Measurements from ENCODE around the gene CHRNG. TPM values are rescaled to one million over a fixed set of nuclear protein-coding genes. Genes with fewer than 3 reads are reported as not detected.

CHRNG gene
- total RNA-seq, 8 experiments from 2014 or later = 0.38 to 2.4 (median 0.93) TPM

DNA sequence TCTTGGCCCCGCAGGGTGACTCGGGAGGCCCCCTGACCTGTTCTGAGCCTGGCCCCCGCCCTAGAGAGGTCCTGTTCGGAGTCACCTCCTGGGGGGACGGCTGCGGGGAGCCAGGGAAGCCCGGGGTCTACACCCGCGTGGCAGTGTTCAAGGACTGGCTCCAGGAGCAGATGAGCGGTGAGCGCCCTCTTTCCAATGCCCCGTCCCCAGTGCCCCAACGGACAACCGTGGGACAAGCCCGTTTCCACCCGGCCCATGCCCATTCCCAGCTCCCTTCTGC, 16.1 kb upstream of the CHRNG start:
- 0 to 13% (median 10%) methylated on average over 1 to 3 of the region's 16 CpGs; no CpG with 5 or more reads in 7 of the 10 experiments for WGBS, 10 experiments
- no peak for ATAC-seq (replicated peaks in 6 of 8)
- Histone ChIP-seq H3K4me1 (replicated peaks in 1 of 2) (peaks cover 43 to 56% of the 10 kb centered on the region in 2 donors), H3K27ac (no peak overlapping the region), H3K4me3 (peak overlapping the region in 4 of 5 donors; percentile 28 to 40 (median 32))
- in situ Hi-C loops (cut with MboI; ENCODE audit: low pct_unique_long_range_greater_than_20kb in 2 of 9, low sequenced_read_pairs in 9 of 9, unreplicated experiment in 9 of 9) = loop anchor here in 4 of 9 experiments (10.0 to 25.0 kb wide), 3 partner anchors 69 to 619 kb away; partner anchors contain the start of gene ALPI (in 1 of the 4)

DNA sequence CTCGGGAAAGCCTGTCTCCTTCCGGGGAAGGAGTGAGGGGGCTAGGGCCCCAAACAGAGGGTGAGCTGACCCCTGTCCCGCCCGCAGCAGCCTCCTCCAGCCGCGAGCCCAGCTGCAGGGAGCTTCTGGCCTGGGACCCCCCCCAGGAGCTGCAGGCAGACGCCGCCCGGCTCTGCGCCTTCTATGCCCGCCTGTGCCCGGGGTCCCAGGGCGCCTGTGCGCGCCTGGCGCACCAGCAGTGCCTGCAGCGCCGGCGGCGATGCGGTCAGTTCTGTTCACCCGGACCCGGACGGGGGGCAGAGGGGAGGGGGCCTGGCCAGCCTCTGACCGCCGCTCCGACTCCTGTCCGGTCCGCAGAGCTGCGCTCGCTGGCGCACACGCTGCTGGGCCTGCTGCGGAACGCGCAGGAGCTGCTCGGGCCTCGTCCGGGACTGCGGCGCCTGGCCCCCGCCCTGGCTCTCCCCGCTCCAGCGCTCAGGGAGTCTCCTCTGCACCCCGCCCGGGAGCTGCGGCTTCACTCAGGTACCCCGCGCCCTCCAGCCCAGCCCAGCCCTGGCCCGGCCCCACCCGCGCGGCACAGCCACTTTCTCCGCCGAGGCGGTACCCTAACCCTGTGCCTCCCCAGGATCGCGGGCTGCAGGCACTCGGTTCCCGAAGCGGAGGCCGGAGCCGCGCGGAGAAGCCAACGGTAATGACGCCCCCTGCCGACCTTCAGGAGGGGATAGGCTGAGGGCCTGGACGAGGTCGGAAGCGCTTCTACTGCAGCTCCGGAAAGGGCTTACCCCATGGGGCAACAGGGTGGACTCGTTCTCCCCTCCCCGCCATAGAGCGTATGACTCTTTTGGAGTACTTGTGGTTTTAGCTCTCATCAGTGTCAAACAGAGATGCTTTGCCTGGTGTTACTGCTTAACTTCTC, 15.6 kb upstream of the CHRNG start:
- peak; percentile 45 to 67 (median 50) for ATAC-seq (replicated peaks in 6 of 8)
- 6 to 18% (median 15%) methylated on average over 1 to 14 of the region's 75 CpGs; no CpG with 5 or more reads in 6 of the 10 experiments for WGBS, 10 experiments
- in situ Hi-C loops (cut with MboI; ENCODE audit: low pct_unique_long_range_greater_than_20kb in 2 of 9, low sequenced_read_pairs in 9 of 9, unreplicated experiment in 9 of 9) = loop anchor here in 4 of 9 experiments (10.0 to 25.0 kb wide), 3 partner anchors 69 to 619 kb away; partner anchors contain the start of gene ALPI (in 1 of the 4)

DNA sequence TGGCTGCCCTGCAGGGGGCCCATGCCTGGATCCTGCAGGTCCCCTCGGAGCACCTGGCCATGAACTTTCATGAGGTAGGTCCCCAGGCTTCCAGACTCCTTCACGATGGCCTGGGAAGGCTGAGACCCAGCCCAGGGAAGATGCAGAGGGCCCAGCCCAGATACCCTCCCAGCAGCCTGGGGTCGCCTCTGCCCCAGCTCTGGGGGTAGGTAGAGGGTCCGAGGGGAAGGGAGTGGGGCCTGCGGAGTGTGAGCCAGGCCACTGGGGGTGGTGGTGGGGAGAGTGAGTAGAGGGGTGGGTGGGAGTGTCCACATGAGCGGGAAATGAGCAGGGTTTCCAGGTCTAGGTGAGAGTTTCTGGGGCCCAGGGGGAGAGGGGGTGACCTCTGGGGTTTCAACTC, 14.7 kb upstream of the CHRNG start:
- in situ Hi-C loops (cut with MboI; ENCODE audit: low pct_unique_long_range_greater_than_20kb in 2 of 9, low sequenced_read_pairs in 9 of 9, unreplicated experiment in 9 of 9) = loop anchor here in 5 of 9 experiments (10.0 to 25.0 kb wide), 3 partner anchors 70 to 620 kb away; partner anchors contain the start of gene ALPI (in 1 of the 5)
- WGBS, 10 experiments = 0% methylated on average over 1 of the region's 6 CpGs; no CpG with 5 or more reads in 9 of the 10 experiments
- Histone ChIP-seq H3K27ac (no peak overlapping the region), H3K4me1 (replicated peaks in 1 of 2) (peaks cover 39 to 53% of the 10 kb centered on the region in 2 donors), H3K4me3 (no peak overlapping the region)
- no peak for ATAC-seq (replicated peaks in 6 of 8)

More for the DNA sequence above, 15.6 kb upstream of the CHRNG start:
- Histone ChIP-seq H3K4me1 (replicated peaks in 1 of 2) (peaks cover 43 to 56% of the 10 kb centered on the region in 2 donors), H3K4me3 (peak overlapping the region; percentile 22 to 40 (median 30)), H3K27ac (no peak overlapping the region)

DNA sequence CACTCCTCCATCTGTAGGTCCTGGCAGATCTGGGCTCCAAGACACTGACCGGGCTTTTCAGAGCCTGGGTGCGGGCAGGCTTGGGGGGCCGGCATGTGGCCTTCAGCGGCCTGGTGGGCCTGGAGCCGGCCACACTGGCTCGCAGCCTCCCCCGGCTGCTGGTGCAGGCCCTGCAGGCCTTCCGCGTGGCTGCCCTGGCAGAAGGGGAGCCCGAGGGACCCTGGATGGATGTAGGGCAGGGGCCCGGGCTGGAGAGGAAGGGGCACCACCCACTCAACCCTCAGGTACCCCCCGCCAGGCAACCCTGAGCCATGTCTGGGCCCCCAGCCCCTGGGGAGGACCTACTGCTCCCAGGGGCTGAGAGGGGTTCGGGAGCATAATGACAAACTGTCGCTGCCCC, 14.3 kb upstream of the CHRNG start:
- in situ Hi-C loops (cut with MboI; ENCODE audit: low pct_unique_long_range_greater_than_20kb in 2 of 9, low sequenced_read_pairs in 9 of 9, unreplicated experiment in 9 of 9) = loop anchor here in 3 of 9 experiments (10.0 to 25.0 kb wide), 3 partner anchors 70 to 620 kb away; partner anchors contain the start of gene ALPI (in 1 of the 3)
- peaks cover 35 to 49% of the 10 kb centered on the region in 2 donors for H3K4me1 ChIP-seq (replicated peaks in 1 of 2)
- no peak overlapping the region for H3K27ac ChIP-seq
- WGBS, 10 experiments = 78% methylated on average over 3 of the region's 14 CpGs; no CpG with 5 or more reads in 9 of the 10 experiments
- H3K4me3 ChIP-seq = no peak overlapping the region
- peak in 1 of 8 experiments; percentile 0 for ATAC-seq (replicated peaks in 6 of 8)

DNA sequence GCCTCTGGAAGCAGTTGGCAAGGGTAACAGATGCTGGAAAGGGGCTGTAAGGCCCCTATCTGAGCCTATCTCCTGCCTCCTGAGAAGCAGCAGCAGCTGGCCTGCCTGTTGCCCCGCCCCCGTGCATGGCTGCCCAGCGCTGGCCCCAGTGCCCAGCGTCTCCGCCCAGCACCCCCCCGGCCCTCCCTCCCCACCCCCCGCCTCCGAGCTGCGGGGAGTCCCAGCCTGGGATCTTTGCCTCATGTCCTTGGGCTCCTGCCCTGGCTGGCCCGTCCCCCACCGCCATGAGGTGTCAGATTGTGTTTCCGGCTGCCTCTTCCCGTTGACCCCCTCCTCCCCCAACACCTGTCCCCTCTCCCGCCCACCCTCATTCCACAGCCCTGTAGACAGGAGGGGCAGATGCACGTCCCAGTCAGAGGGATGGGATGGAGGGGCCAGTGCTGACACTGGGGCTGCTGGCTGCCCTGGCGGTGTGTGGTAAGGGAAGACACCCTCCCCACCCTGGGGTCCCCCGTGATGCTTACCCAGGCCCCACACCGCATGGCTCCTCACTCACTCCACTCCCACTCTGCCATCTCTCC, 13.6 kb upstream of the CHRNG start, which contains the start of gene CHRND:
TSS of gene CHRND (plus strand) at position 370 of the 581 bp plus-strand sequence. CDS start at position 426, 56 bp downstream.
- no peak within 1 kb of the TSS for H3K4me3 ChIP-seq
- peak; percentile 10 to 71 (median 63) for ATAC-seq (replicated peaks in 6 of 8)
- WGBS, 10 experiments = no CpG with 5 or more reads among the region's 18 CpGs
- H3K27ac ChIP-seq = peak within 1 kb of the TSS in 1 of 2 donors; percentile 62
- in situ Hi-C loops (cut with MboI; ENCODE audit: low pct_unique_long_range_greater_than_20kb in 2 of 9, low sequenced_read_pairs in 9 of 9, unreplicated experiment in 9 of 9) = loop anchor here in 3 of 9 experiments (10.0 to 25.0 kb wide), 3 partner anchors 71 to 621 kb away; partner anchors contain the start of gene ALPI (in 1 of the 3)
- H3K4me1 ChIP-seq (replicated peaks in 1 of 2) = peaks cover 33 to 46% of the 10 kb centered on the region in 2 donors

DNA sequence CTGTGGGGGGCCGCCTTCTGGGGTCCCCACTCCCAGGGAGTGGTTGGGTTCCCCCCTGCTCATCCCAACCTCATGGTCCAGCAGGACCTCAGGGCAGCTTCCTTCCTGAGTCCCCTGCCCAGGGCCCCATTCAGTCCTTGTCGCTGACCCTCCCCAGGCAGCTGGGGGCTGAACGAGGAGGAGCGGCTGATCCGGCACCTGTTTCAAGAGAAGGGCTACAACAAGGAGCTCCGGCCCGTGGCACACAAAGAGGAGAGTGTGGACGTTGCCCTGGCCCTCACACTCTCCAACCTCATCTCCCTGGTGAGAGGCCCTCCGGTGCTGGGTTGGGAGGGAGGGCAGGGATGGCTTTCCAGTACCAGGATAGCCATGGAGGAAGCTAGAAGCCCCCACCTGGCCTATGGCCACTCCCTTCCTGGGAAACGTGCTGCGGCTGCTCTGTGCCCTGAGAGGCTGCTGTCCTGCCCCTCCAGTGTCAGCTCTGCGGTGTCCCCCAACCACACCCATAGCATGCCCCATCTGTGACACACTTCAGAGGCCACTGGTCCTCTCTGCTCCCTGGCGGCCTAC, 13.0 kb upstream of the CHRNG start:
- in situ Hi-C loops (cut with MboI; ENCODE audit: low pct_unique_long_range_greater_than_20kb in 2 of 9, low sequenced_read_pairs in 9 of 9, unreplicated experiment in 9 of 9) = loop anchor here in 3 of 9 experiments (10.0 to 25.0 kb wide), 3 partner anchors 72 to 622 kb away; partner anchors contain the start of gene ALPI (in 1 of the 3)
- peaks cover 33 to 46% of the 10 kb centered on the region in 2 donors for H3K4me1 ChIP-seq (replicated peaks in 1 of 2)
- WGBS, 10 experiments = 68 to 100% (median 80%) methylated on average over 1 to 8 of the region's 13 CpGs; no CpG with 5 or more reads in 7 of the 10 experiments
- peak overlapping the region in 1 of 2 donors; percentile 62 for H3K27ac ChIP-seq
- ATAC-seq (replicated peaks in 6 of 8) = peak in 5 of 8 experiments; percentile 16 to 39 (median 23)
- H3K4me3 ChIP-seq = no peak overlapping the region

DNA sequence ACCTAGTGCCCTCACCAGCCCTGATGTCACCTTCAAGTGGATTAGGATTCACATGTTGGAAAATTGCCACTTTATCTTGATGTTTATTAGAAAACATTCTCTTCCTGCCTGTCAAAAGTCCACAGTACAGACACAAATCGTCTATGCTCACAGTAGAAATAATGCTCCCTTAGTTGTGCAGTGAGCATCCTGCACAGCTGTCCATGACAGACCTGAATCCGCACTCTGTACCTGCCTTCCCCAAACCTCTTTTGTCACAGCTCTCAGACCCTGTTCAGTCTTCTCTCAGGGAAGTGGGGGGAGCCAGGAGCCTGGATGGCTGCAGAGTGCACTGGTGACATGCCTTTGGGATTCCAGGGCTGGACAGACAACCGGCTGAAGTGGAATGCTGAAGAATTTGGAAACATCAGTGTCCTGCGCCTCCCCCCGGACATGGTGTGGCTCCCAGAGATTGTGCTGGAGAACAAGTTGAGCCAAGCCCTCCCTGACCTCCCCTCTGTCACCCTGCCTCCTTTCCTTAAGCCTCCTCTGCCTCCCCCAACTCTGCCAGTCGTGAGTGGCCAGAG, 11.5 kb upstream of the CHRNG start:
- Histone ChIP-seq H3K4me1 (replicated peaks in 1 of 2) (peaks cover 24 to 35% of the 10 kb centered on the region in 2 donors), H3K27ac (no peak overlapping the region), H3K4me3 (no peak overlapping the region)
- ATAC-seq (replicated peaks in 6 of 8) = no peak
- 0 to 100% (median 67%) methylated on average over 1 to 3 of the region's 6 CpGs; no CpG with 5 or more reads in 4 of the 10 experiments for WGBS, 10 experiments
- in situ Hi-C loops (cut with MboI; ENCODE audit: low pct_unique_long_range_greater_than_20kb in 2 of 9, low sequenced_read_pairs in 9 of 9, unreplicated experiment in 9 of 9) = loop anchor here in 3 of 9 experiments (10.0 to 25.0 kb wide), 3 partner anchors 73 to 623 kb away; partner anchors contain the start of gene ALPI (in 1 of the 3)

DNA sequence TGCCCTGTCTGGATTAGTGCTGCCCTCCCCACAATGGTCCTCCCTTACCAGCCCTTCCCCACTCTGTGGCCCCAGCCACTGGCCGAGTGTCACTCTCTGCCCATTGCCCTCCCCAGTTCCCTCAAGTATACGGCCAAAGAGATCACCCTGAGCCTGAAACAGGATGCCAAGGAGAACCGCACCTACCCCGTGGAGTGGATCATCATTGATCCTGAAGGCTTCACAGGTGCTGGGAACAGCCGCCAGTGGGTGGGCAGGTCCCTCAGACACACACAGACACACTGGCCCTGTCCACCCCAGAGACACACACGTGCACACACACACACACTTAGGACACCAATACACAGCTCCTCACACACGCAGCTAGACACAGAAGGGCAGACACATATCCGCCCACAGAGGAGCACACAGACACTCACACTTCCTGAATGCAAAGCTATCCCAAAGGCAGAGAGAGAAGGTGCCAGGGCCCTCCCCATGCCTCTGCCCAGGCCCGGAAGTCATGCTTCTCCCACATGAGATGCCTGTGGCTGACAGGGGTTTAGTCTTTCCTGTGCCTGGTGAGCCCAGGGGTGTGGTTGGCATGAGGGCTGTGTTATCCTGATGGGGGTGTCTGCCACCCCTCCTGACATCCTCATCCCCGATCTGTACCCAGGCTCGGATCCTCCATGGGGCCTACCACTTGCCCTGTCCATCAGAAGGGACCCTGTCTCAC, 10.6 kb upstream of the CHRNG start:
- ATAC-seq (replicated peaks in 6 of 8) = peak in 1 of 8 experiments; percentile 9

DNA sequence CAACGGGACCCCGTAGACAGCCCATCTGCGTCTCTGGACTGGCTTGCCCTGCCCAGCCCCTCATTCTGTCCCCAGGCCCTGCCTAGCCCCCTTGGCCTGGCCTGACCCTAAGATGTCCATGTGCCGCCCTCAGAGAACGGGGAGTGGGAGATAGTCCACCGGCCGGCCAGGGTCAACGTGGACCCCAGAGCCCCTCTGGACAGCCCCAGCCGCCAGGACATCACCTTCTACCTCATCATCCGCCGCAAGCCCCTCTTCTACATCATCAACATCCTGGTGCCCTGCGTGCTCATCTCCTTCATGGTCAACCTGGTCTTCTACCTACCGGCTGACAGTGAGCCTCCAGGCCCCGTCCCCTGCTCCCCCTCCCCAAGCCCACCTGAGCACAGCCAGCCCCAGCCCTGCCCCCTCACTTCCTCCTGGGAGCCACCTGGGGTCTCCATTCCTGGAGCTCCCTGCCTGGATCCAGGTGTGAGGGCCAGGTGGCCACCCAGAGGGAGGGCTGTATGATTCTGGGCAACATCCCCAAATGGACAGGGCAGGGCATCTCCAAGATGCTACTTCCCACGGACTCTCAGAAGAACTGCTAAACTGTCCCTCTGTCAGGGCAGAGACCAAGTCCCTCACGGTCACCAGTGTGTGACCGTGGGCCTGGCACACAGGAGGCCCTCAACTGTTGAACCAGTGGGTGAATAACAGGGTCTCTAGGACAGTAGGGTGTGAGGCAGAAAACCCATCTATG, 9.5 kb upstream of the CHRNG start:
- in situ Hi-C loops (cut with MboI; ENCODE audit: low pct_unique_long_range_greater_than_20kb in 2 of 9, low sequenced_read_pairs in 9 of 9, unreplicated experiment in 9 of 9) = loop anchor here in 3 of 9 experiments (10.0 to 25.0 kb wide), 3 partner anchors 75 to 625 kb away; partner anchors contain the start of gene ALPI (in 1 of the 3)
- Histone ChIP-seq H3K4me1 (replicated peaks in 1 of 2) (peaks cover 20 to 32% of the 10 kb centered on the region in 2 donors), H3K4me3 (no peak overlapping the region), H3K27ac (no peak overlapping the region)
- no peak for ATAC-seq (replicated peaks in 6 of 8)
- WGBS, 10 experiments = 58 to 100% (median 80%) methylated on average over 1 to 4 of the region's 17 CpGs; no CpG with 5 or more reads in 4 of the 10 experiments

More for the DNA sequence above, 10.6 kb upstream of the CHRNG start:
- Histone ChIP-seq H3K4me3 (no peak overlapping the region), H3K4me1 (replicated peaks in 1 of 2) (peaks cover 19 to 31% of the 10 kb centered on the region in 2 donors), H3K27ac (no peak overlapping the region)
- in situ Hi-C loops (cut with MboI; ENCODE audit: low pct_unique_long_range_greater_than_20kb in 2 of 9, low sequenced_read_pairs in 9 of 9, unreplicated experiment in 9 of 9) = loop anchor here in 3 of 9 experiments (10.0 to 25.0 kb wide), 3 partner anchors 74 to 624 kb away; partner anchors contain the start of gene ALPI (in 1 of the 3)
- 18 to 83% (median 60%) methylated on average over 1 to 6 of the region's 11 CpGs; no CpG with 5 or more reads in 5 of the 10 experiments for WGBS, 10 experiments

DNA sequence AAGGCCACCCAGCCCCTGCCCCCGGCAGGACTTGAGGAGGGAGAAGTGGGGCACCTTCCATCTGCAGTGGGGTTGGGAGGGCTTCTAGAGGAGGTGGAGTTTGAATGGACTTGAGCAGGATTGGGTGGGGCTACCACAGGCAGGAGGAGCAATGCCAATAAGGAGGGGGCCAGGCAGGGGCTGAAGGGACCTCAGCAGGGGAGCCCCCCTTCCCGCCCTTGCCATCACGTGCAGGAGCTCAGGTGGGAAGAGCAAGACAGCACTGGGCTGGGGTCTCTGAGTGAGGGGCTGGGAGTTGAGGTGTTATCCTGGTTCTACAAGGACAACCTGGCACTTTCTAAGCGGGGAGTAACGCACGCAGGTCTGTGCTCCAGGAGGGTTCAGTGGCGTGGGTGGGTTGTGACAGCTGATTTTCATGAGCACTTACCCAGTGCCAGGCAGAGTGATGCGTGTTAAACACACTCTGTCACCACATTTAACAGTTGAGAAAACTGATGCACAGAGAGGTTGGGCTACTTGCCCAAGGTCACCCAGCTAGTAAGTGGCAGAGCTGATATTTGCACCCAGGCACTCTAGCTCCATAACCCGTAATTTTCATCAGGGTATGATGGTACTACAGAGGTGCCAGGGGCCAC, 8.7 kb upstream of the CHRNG start:
- Histone ChIP-seq H3K4me1 (replicated peaks in 1 of 2) (peaks cover 12 to 25% of the 10 kb centered on the region in 2 donors), H3K4me3 (no peak overlapping the region), H3K27ac (no peak overlapping the region)
- ATAC-seq (replicated peaks in 6 of 8) = no peak
- WGBS, 10 experiments = 7 to 86% (median 49%) methylated on average over 1 to 3 of the region's 9 CpGs; no CpG with 5 or more reads in 6 of the 10 experiments
- in situ Hi-C loops (cut with MboI; ENCODE audit: low pct_unique_long_range_greater_than_20kb in 2 of 9, low sequenced_read_pairs in 9 of 9, unreplicated experiment in 9 of 9) = loop anchor here in 1 of 9 experiments (25.0 kb wide), 1 partner anchor 618 kb away; no protein-coding TSS in a partner anchor

Measured in motor neuron (in vitro differentiated cells).